G401.6 (cell line): ENCODE results near the gene SPIRE2.
A peak's percentile ranks its signal among the peaks of the same experiment; 100 is the strongest.

Source experiments
- FAIRE-seq: peaks from 2 replicates; lab custom pipeline; 2012; peaks lifted over from hg19 to GRCh38; lab: Jason Lieb, UNC

The SPIRE2 gene

DNA sequence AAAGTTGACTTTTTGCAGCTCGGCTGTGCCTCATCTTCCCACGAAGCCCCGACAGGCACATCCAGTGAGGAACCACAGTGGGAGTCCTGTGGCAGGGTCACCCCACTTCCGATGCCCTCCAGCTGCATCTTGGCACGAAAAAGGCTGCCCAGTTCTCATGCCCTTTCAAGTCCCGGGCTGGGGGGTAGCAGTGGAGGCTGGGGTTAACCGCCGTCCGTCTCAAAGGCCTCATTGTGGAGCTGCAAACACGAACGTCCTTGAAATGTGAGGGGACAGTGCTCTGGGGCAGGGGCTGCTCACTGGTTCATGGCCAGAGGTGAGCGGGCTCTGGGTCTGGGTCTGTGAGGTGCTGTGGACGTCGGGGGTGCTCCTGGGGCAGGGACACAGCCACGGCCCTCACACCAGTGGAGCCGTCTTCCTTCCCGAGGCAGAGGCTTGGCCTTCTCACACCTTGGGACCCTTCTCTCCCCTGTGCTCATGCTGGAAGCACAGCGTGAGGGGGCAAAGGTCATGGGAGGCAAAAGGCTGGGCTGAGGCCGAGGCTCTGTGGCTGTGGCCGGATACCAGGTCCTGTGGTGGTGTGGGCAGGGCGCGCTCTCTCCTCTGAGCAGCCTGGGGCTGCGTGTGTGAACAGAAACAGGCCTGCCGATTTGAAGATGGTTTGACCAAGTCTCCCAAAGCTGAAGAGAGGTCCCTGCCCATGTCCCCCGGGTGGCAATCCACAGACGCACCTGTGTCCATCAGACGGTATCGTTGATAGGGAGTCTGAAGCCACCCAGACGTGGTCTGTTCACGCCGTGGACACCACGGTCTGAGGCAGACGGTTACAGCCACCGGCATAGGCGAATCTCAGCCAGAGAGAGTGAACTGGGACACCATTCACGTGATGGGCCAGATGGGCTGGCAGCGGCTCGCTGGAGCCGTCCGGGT lies 87.3 kb downstream of the SPIRE2 start:
- no peak for FAIRE-seq

DNA sequence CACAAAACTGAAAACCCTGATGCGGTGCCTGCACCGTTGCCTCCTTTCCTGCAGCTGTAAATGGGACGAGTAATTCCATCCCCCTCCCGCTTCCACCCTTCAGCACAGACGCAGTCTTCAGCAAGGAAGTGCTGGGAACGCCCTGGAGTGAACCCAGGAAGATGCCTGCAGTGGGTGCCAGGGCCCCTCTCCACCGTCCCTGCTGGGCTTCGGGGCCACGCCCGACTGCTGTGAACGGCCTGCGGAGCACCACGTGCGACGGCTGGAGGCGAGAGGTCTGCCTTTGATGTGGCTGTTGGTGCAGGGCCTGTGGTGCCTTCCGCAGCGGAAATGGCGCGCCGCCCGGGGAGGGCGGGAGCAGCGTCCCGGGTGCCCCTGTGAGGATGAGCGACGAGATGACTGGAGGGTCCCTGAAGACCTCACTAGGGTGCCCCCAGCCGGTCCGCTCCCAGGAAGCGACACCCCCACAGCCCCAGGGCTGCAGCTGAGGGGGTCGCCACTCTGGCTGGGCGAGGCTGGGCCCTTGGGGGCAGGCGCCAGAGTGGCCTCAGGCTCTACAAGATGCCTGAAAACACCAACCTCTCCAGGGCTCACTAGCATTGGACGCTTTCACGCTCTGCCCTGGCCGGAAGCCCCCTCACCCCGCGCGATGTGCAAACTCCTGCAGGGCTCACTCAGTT lies 89.6 kb downstream of the SPIRE2 start:
- no peak for FAIRE-seq

DNA sequence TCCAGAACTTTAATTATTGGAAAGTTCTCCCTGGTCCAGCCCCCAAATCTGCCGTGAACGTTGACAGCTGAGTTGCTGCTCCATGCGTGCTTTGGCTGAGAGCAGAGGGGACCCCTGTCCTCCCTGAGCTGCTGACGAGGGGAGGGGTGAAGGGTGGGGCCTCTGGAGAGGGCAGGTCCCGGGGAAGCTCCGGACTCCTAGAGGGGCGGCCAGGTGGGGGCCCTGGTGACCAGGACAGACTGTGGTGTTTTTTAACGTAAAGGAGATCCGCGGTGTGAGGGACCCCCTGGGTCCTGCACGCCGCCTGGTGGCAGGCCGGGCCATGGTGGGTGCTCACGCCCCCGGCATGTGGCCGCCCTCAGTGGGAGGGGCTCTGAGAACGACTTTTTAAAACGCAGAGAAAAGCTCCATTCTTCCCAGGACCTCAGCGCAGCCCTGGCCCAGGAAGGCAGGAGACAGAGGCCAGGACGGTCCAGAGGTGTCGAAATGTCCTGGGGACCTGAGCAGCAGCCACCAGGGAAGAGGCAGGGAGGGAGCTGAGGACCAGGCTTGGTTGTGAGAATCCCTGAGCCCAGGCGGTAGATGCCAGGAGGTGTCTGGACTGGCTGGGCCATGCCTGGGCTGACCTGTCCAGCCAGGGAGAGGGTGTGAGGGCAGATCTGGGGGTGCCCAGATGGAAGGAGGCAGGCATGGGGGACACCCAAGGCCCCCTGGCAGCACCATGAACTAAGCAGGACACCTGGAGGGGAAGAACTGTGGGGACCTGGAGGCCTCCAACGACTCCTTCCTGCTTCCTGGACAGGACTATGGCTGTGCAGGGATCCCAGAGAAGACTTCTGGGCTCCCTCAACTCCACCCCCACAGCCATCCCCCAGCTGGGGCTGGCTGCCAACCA lies 90.4 kb downstream of the SPIRE2 start, which contains the start of gene MC1R:
Gene MC1R (plus strand): TSS at position 410 of the 895 bp plus-strand sequence. CDS start 397 bp downstream, at position 807.
- peak; percentile 28 for FAIRE-seq

DNA sequence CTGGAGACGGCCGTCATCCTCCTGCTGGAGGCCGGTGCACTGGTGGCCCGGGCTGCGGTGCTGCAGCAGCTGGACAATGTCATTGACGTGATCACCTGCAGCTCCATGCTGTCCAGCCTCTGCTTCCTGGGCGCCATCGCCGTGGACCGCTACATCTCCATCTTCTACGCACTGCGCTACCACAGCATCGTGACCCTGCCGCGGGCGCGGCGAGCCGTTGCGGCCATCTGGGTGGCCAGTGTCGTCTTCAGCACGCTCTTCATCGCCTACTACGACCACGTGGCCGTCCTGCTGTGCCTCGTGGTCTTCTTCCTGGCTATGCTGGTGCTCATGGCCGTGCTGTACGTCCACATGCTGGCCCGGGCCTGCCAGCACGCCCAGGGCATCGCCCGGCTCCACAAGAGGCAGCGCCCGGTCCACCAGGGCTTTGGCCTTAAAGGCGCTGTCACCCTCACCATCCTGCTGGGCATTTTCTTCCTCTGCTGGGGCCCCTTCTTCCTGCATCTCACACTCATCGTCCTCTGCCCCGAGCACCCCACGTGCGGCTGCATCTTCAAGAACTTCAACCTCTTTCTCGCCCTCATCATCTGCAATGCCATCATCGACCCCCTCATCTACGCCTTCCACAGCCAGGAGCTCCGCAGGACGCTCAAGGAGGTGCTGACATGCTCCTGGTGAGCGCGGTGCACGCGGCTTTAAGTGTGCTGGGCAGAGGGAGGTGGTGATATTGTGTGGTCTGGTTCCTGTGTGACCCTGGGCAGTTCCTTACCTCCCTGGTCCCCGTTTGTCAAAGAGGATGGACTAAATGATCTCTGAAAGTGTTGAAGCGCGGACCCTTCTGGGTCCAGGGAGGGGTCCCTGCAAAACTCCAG lies 91.5 kb downstream of the SPIRE2 start:
- no peak for FAIRE-seq

DNA sequence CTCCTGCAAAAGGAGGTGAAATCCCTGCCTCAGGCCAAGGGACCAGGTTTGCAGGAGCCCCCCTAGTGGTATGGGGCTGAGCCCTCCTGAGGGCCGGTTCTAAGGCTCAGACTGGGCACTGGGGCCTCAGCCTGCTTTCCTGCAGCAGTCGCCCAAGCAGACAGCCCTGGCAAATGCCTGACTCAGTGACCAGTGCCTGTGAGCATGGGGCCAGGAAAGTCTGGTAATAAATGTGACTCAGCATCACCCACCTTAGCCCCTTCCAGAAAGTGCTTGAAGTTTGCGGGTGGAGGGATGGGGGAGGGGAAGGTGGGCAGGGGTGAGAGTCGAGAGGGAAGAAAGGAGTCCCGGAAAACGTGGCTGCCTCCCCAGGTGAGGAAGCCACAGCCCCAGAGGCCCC lies 92.4 kb downstream of the SPIRE2 start:
- no peak for FAIRE-seq
